ENCODE measurements around the gene NET1.
"Not testable (repeated sequence)": the region's sequence is repeated elsewhere in the genome, so short reads cannot be mapped to it uniquely, and the experiment has no call there.

The NET1 gene

GRCh38 chr10:5461203-5461588, 48.8 kb downstream of the NET1 start:
- no peak for FAIRE-seq
- DNase-seq (ENCODE audit: extremely low spot score, insufficient read length, low read depth) = no peak

GRCh38 chr10:5461914-5462840, 49.8 kb downstream of the NET1 start:
- DNase-seq (ENCODE audit: extremely low spot score, insufficient read length, low read depth) (no peak), FAIRE-seq (no peak)

GRCh38 chr10:5462841-5463293, 50.5 kb downstream of the NET1 start:
- FAIRE-seq (no peak), DNase-seq (ENCODE audit: extremely low spot score, insufficient read length, low read depth) (no peak)

GRCh38 chr10:5464546-5464945, 52.2 kb downstream of the NET1 start:
- no peak for FAIRE-seq

GRCh38 chr10:5465976-5466450, 53.7 kb downstream of the NET1 start:
- FAIRE-seq (no peak), DNase-seq (ENCODE audit: extremely low spot score, insufficient read length, low read depth) (no peak)

More at GRCh38 chr10:5464546-5464945, 52.2 kb downstream of the NET1 start:
- DNase-seq (ENCODE audit: extremely low spot score, insufficient read length, low read depth) = no peak

GRCh38 chr10:5466451-5467206, 54.3 kb downstream of the NET1 start:
- DNase-seq (ENCODE audit: extremely low spot score, insufficient read length, low read depth) (no peak), FAIRE-seq (no peak)

- DNase-seq (ENCODE audit: extremely low spot score, insufficient read length, low read depth) (no peak), FAIRE-seq (no peak)
Measured at GRCh38 chr10:5467207-5467535, 54.8 kb downstream of the NET1 start.

- DNase-seq (ENCODE audit: extremely low spot score, insufficient read length, low read depth) (no peak), FAIRE-seq (no peak)
Measured at GRCh38 chr10:5467634-5468255, 55.4 kb downstream of the NET1 start.

GRCh38 chr10:5468262-5469106, 56.1 kb downstream of the NET1 start:
- DNase-seq (ENCODE audit: extremely low spot score, insufficient read length, low read depth) (no peak), FAIRE-seq (no peak)

- no peak for DNase-seq (ENCODE audit: extremely low spot score, insufficient read length, low read depth)
- FAIRE-seq = no peak
Measured at GRCh38 chr10:5469353-5470061, 57.1 kb downstream of the NET1 start.

GRCh38 chr10:5470062-5470751, 57.9 kb downstream of the NET1 start:
- no peak for DNase-seq (ENCODE audit: extremely low spot score, insufficient read length, low read depth)
- FAIRE-seq = no peak

- FAIRE-seq; DNase-seq (ENCODE audit: extremely low spot score, insufficient read length, low read depth): not testable (repeated sequence)
Measured at GRCh38 chr10:5474642-5475041, 62.3 kb downstream of the NET1 start.

- not testable (repeated sequence) for FAIRE-seq
Measured at GRCh38 chr10:5475088-5475487, 62.7 kb downstream of the NET1 start.

GRCh38 chr10:5475974-5476807, 63.8 kb downstream of the NET1 start:
- not testable (repeated sequence) for FAIRE-seq; DNase-seq (ENCODE audit: extremely low spot score, insufficient read length, low read depth)

More at GRCh38 chr10:5475088-5475487, 62.7 kb downstream of the NET1 start:
- DNase-seq (ENCODE audit: extremely low spot score, insufficient read length, low read depth) = not testable (repeated sequence)

GRCh38 chr10:5476918-5477525, 64.7 kb downstream of the NET1 start:
- DNase-seq (ENCODE audit: extremely low spot score, insufficient read length, low read depth) = no peak
- FAIRE-seq = no peak

- FAIRE-seq (no peak), DNase-seq (ENCODE audit: extremely low spot score, insufficient read length, low read depth) (no peak)
Measured at GRCh38 chr10:5477948-5478693, 65.8 kb downstream of the NET1 start.

All from GM18507 (cell line).